GM12878 (cell line): ENCODE results near the gene PPID. TPM values are rescaled to one million over a fixed set of nuclear protein-coding genes. Genes with fewer than 3 reads are reported as not detected.

ENCODE experiments used
- ATAC-seq: fragments of 200-7000 bp; cut with Tn5 transposase; 3 replicates; pipeline ENCODE4 v1.9.1; 2020; ENCODE audit warnings: mild to moderate bottlenecking, moderate library complexity
- BruUV-seq: library from RNA; stranded (reverse); fragments of 400-500 nt; replicated peaks from 2 replicates; lab custom pipeline; 2021; lab: Mats Ljungman, UMichigan
- CTCF ChIA-PET: fragments of 300-600 bp; sonication (Branson Sonifier 250); formaldehyde crosslinking; extraction: SDS; loops from one replicate; lab custom pipeline; 2021; ENCODE audit warnings: inconsistent platforms; lab: Yijun Ruan, JAX
- POLR2A ChIA-PET: fragments of 350-600 bp; formaldehyde crosslinking; extraction: SDS; loops from one replicate; lab custom pipeline; 2021; ENCODE audit warnings: inconsistent platforms; lab: Charles Lee
- RAD21 ChIA-PET: fragments of 300-600 bp; sonication (Branson Sonifier 250); formaldehyde crosslinking; loops from one replicate; lab custom pipeline; 2023; ENCODE audit warnings: antibody characterized with exemption; ENCODE audit not compliant: unreplicated experiment; lab: Charles Lee
- SMC1A ChIA-PET: fragments of 300-600 bp; sonication (Branson Sonifier 250); formaldehyde crosslinking; loops from one replicate; lab custom pipeline; 2023; ENCODE audit not compliant: unreplicated experiment, uncharacterized antibody; lab: Charles Lee
- DNase-seq: peaks from one replicate; pipeline ENCODE4 v3.0.0-alpha.2; 2011; ENCODE audit warnings: low read depth, low spot score
- FAIRE-seq: peaks from 3 replicates; lab custom pipeline; 2011; peaks lifted over from hg19 to GRCh38; lab: Jason Lieb, UNC
- H2AFZ ChIP-seq: 2 replicates; pipeline ENCODE4 v1.6.0; 2011; ENCODE audit warnings: low read depth, low read length, control low read depth; ENCODE audit not compliant: control insufficient read depth
- H3K27ac ChIP-seq: 2 replicates; pipeline ENCODE4 v1.5.1; 2011; ENCODE audit warnings: control low read depth; ENCODE audit not compliant: control insufficient read depth, insufficient read depth
- H3K27me3 ChIP-seq, 2 experiments: replicated peaks in 1 of 2; 2 replicates each; pipeline versions ENCODE4 v1.6.0 to v1.6.1; 2011; ENCODE audit warnings: low read length in 1 of 2; ENCODE audit not compliant: control insufficient read depth in 2 of 2, insufficient read depth in 2 of 2
- H3K36me3 ChIP-seq, 2 experiments: 2 replicates each; pipeline ENCODE4 v1.5.1; 2011; ENCODE audit warnings: low read length in 1 of 2; ENCODE audit not compliant: control insufficient read depth in 2 of 2, insufficient read depth in 2 of 2
- H3K4me1 ChIP-seq: 2 replicates; pipeline ENCODE4 v1.6.1; 2011; ENCODE audit warnings: mild to moderate bottlenecking, low read length, moderate library complexity, mixed read lengths; ENCODE audit not compliant: control insufficient read depth, insufficient read depth
- H3K4me2 ChIP-seq: 2 replicates; pipeline ENCODE4 v1.6.0; 2011; ENCODE audit warnings: control low read depth; ENCODE audit not compliant: control insufficient read depth, insufficient read depth
- H3K4me3 ChIP-seq: fragments of 200-600 bp; sonication (generic); 2 replicates; pipeline ENCODE4 v1.5.1; 2016
- H3K79me2 ChIP-seq: 2 replicates; pipeline ENCODE4 v1.6.0; 2011; ENCODE audit warnings: low read length; ENCODE audit not compliant: control insufficient read depth, insufficient read depth
- H3K9ac ChIP-seq: 2 replicates; pipeline ENCODE4 v1.8.0; 2011; ENCODE audit warnings: low read length, control low read depth, mixed read lengths; ENCODE audit not compliant: control insufficient read depth, insufficient read depth
- H3K9me3 ChIP-seq: replicated peaks from 3 replicates; pipeline ENCODE4 v1.5.1; 2011; ENCODE audit warnings: mild to moderate bottlenecking, low read length; ENCODE audit not compliant: control insufficient read depth, insufficient read depth
- H4K20me1 ChIP-seq: 2 replicates; pipeline ENCODE4 v1.6.0; 2011; ENCODE audit not compliant: control insufficient read depth, insufficient read depth
- ASH2L ChIP-seq: fragments of 300-600, 200-600 bp; sonication (generic); IDR thresholded peaks from 2 replicates; pipeline ENCODE4 v1.6.1; 2017; ENCODE audit warnings: low read depth, mild to moderate bottlenecking, borderline replicate concordance
- CBFB ChIP-seq: IDR thresholded peaks from 2 replicates; pipeline ENCODE4 v1.6.1; 2016; ENCODE audit warnings: antibody characterized with exemption, low read depth
- E2F4 ChIP-seq: IDR thresholded peaks from 2 replicates; pipeline ENCODE4 v1.6.1; 2012; ENCODE audit warnings: low read depth, low read length, improper control_type of control experiment
- MYC ChIP-seq: IDR thresholded peaks from 2 replicates; pipeline ENCODE4 v1.6.1; 2011; ENCODE audit warnings: mild to moderate bottlenecking, low read length, moderate library complexity, inconsistent platforms; ENCODE audit not compliant: insufficient read depth, insufficient replicate concordance, insufficient read length, severe bottlenecking
- NR2C1 ChIP-seq: fragments of 450-650 bp; IDR thresholded peaks from 2 replicates; pipeline ENCODE4 v1.6.1; 2017; ENCODE audit warnings: antibody characterized with exemption, mild to moderate bottlenecking, moderate library complexity
- POLR2AphosphoS5 ChIP-seq: IDR thresholded peaks from 2 replicates; pipeline ENCODE4 v1.6.1; 2011; ENCODE audit warnings: mild to moderate bottlenecking, low read length, inconsistent platforms
- RCOR1 ChIP-seq: conservative IDR thresholded peaks from 2 replicates; pipeline ENCODE4 v1.6.1; 2012; ENCODE audit warnings: low read depth, low read length, improper control_type of control experiment
- RELB ChIP-seq: fragments of 450-650 bp; IDR thresholded peaks from 2 replicates; pipeline ENCODE4 v1.6.1; 2017; ENCODE audit warnings: low read depth, mild to moderate bottlenecking, moderate library complexity
- RFX5 ChIP-seq: IDR thresholded peaks from 2 replicates; pipeline ENCODE4 v1.6.1; 2011; ENCODE audit warnings: low read depth, low read length, improper control_type of control experiment
- RUNX3 ChIP-seq: IDR thresholded peaks from 2 replicates; pipeline ENCODE4 v1.6.1; 2012; ENCODE audit warnings: low read length, inconsistent platforms
- SMARCA5 ChIP-seq: fragments of 450-650 bp; IDR thresholded peaks from 2 replicates; pipeline ENCODE4 v1.6.1; 2017; ENCODE audit warnings: mild to moderate bottlenecking
- SPI1 ChIP-seq: IDR thresholded peaks from 2 replicates; pipeline ENCODE4 v1.6.1; 2011; ENCODE audit warnings: low read depth, mild to moderate bottlenecking, low read length, moderate library complexity, borderline replicate concordance; ENCODE audit not compliant: insufficient read depth
- ZNF592 ChIP-seq: fragments of 450-650 bp; IDR thresholded peaks from 2 replicates; pipeline ENCODE4 v1.6.1; 2017; ENCODE audit warnings: mild to moderate bottlenecking, moderate library complexity
- ZSCAN29 ChIP-seq: fragments of 450-650 bp; IDR thresholded peaks from 2 replicates; pipeline ENCODE4 v1.6.1; 2017; ENCODE audit warnings: mild to moderate bottlenecking, moderate library complexity
- WGBS: methylation state at CpG from one replicate; pipeline ENCODE4 v1.1.6; 2016; ENCODE audit warnings: low lambda C conversion rate; ENCODE audit not compliant: insufficient replicate concordance, insufficient coverage; ENCODE audit errors: missing lambda C conversion rate; 5-methylcytosine and 5-hydroxymethylcytosine counted together
- in situ Hi-C: fragments of 300-500 bp; cut with MboI; formaldehyde crosslinking; loops from 9 replicates; pipeline ENCODE4 v1.14.3; 2018; ENCODE audit warnings: mixed read lengths
- intact Hi-C: fragments of 100-400 bp; cut with micrococcal nuclease; formaldehyde crosslinking; loops from one replicate; pipeline ENCODE4 v1.14.2; 2022; ENCODE audit not compliant: unreplicated experiment
- polyA plus RNA-seq, 11 experiments: library from polyadenylated mRNA; depleted of rRNA in 4 of 11; unstranded in 6 of 11; stranded (reverse) in 5 of 11; fragments of >200 nt; fragmentation: Nextera tagmentation in 4 of 11; fragmentation: Illumina TruSeq in 1 of 11; extraction: Ambion mirVana in 4 of 11; extraction: Trizol in 1 of 11; gene quantifications; 1 replicate in 1 of 11; 2 replicates in 10 of 11; pipeline versions ENCODE4 v1.2.1 to v1.2.3, GENCODE V29; 2011 to 2016; ENCODE audit warnings: inconsistent platforms in 2 of 11, missing spikeins in 2 of 11, low read depth in 1 of 11
- total RNA-seq, 4 experiments: library from RNA; depleted of rRNA in 3 of 4; stranded (reverse); fragments of >200 nt in 3 of 4; fragmentation: Illumina TruSeq in 1 of 4; extraction: Trizol in 1 of 4; gene quantifications; 2 replicates each; pipeline versions ENCODE4 v1.2.1 to v1.2.3, GENCODE V29; 2013 to 2021

Gene PPID
- total and polyA plus RNA-seq, 10 of the 15 experiments (the other 5 are each of a cell fraction or from before 2014, with no cell fraction given) = 21.9 to 64.3 (median 39.5) TPM

- TF ChIP-seq ASH2L (no peak), ZSCAN29 (no peak), E2F4 (no peak), CBFB (no peak), SMARCA5 (no peak), RUNX3 (no peak), RELB (no peak)
Measured at GRCh38 chr4:158666892-158667291, 56.3 kb downstream of the PPID start (continued).

GRCh38 chr4:158664806-158665205 is 58.4 kb downstream of the PPID start:
- ChIA-PET SMC1A (interaction anchor here (0.6 to 1.2 kb wide), 2 partner anchors 25 to 187 kb away, joined by 3 to 4 read pairs; no protein-coding TSS in a partner anchor), POLR2A (no interaction called here), CTCF (interaction anchor here (1.1 kb wide), 1 partner anchor 9 kb away, joined by 4 read pairs; no protein-coding TSS in a partner anchor), RAD21 (no interaction called here)
- H3K9me3 ChIP-seq = no peaks in the 10 kb centered on the region
- FAIRE-seq (no peak), DNase-seq (no peak), ATAC-seq (no peak)
- no peak overlapping the region for H2AFZ ChIP-seq
- no TSS peak for BruUV-seq
- H3K4me2 ChIP-seq = no peak overlapping the region
- H3K9ac ChIP-seq = no peak overlapping the region
- H3K4me1 ChIP-seq = no peaks in the 10 kb centered on the region
- in situ Hi-C loops (no loop called here), intact Hi-C loops (no loop called here)
- H3K4me3 ChIP-seq = no peak overlapping the region
- WGBS = 97% methylated on average over 18 of the region's 18 CpGs
- no peak overlapping the region for H3K27ac ChIP-seq
- peaks cover 19% of the 10 kb centered on the region for H3K79me2 ChIP-seq
- peaks cover 0 to 6% of the 10 kb centered on the region in 2 experiments; a peak in 1 of 4 replicates for H3K36me3 ChIP-seq
- H4K20me1 ChIP-seq = no peaks in the 10 kb centered on the region
- H3K27me3 ChIP-seq = no peaks in the 10 kb centered on the region
- TF ChIP-seq RFX5 (no peak), MYC (no peak), RCOR1 (no peak), NR2C1 (no peak), ZNF592 (no peak), POLR2AphosphoS5 (no peak), SPI1 (no peak)
